Bronchial epithelial cell (primary cell): ENCODE results near the gene AVPR1B. TPM values are rescaled to one million over a fixed set of nuclear protein-coding genes. Genes with fewer than 3 reads are reported as not detected.

Experiments
- DNase-seq: peaks from one replicate; pipeline ENCODE4 v3.0.0-alpha.2; 2010; ENCODE audit warnings: low read depth
- FAIRE-seq: peaks from 2 replicates; lab custom pipeline; 2011; peaks lifted over from hg19 to GRCh38; lab: Jason Lieb, UNC
- H3K27me3 ChIP-seq: 2 replicates; pipeline ENCODE4 v1.5.1; 2011; ENCODE audit warnings: low read length; ENCODE audit not compliant: control insufficient read depth, insufficient read depth
- H3K36me3 ChIP-seq: 2 replicates; pipeline ENCODE4 v1.5.1; 2011; ENCODE audit warnings: low read length; ENCODE audit not compliant: control insufficient read depth, insufficient read depth
- H3K4me3 ChIP-seq: 2 replicates; pipeline ENCODE4 v1.5.1; 2011; ENCODE audit warnings: mild to moderate bottlenecking, low read depth, low read length, control low read depth
- CTCF ChIP-seq: IDR thresholded peaks from 2 replicates; pipeline ENCODE4 v1.5.1; 2011; ENCODE audit warnings: mild to moderate bottlenecking, moderate library complexity, low read length, control low read depth, inconsistent platforms; ENCODE audit not compliant: insufficient read depth, severe bottlenecking
- total RNA-seq: library from RNA; depleted of rRNA; stranded (reverse); fragments of >200 nt; gene quantifications from 2 replicates; pipeline ENCODE4 v1.2.1, GENCODE V29; 2014

The AVPR1B gene
- total RNA-seq, 1 donor from 2014 or later, result not detected

- no peak overlapping the region for H3K4me3 ChIP-seq
- FAIRE-seq (no peak), DNase-seq (no peak)
- no peaks in the 10 kb centered on the region for H3K27me3 ChIP-seq
- no peak for TF ChIP-seq CTCF
- no peaks in the 10 kb centered on the region for H3K36me3 ChIP-seq
Measured at GRCh38 chr1:206060844-206061243, 56.3 kb downstream of the AVPR1B start.

Other genes with a start within 250 kb of the AVPR1B start
- 0.26 TPM in 1 of 2 replicates, not detected in the other for gene SLC26A9, start 173.9 kb downstream of the AVPR1B start, total RNA-seq
- gene RAB7B, start 114.0 kb downstream of the AVPR1B start, total RNA-seq, result 2.9 and 4.9 TPM in 2 replicates
- not detected in 2 replicates for gene CTSE, start 93.5 kb downstream of the AVPR1B start, total RNA-seq
- gene RHEX, start 64.2 kb downstream of the AVPR1B start, total RNA-seq, result not detected in 2 replicates
- gene FAM72A, start 85.5 kb upstream of the AVPR1B start, total RNA-seq, result 0.64 TPM in 1 of 2 replicates, not detected in the other
- 9.2 and 28.5 TPM in 2 replicates for gene SRGAP2, start 86.2 kb upstream of the AVPR1B start, total RNA-seq